SIG-M5 treated with dmso at 0.1 percent for 504 hours (cell line): ENCODE results near the gene PMM1.
"Not testable (repeated sequence)": the region's sequence is repeated elsewhere in the genome, so short reads cannot be mapped to it uniquely, and the experiment has no call there.

Source experiments
- DNase-seq: peaks from one replicate; lab custom pipeline; 2025; ENCODE audit not compliant: unreplicated experiment; lab: John Stamatoyannopoulos, UW

PMM1 gene

DNA sequence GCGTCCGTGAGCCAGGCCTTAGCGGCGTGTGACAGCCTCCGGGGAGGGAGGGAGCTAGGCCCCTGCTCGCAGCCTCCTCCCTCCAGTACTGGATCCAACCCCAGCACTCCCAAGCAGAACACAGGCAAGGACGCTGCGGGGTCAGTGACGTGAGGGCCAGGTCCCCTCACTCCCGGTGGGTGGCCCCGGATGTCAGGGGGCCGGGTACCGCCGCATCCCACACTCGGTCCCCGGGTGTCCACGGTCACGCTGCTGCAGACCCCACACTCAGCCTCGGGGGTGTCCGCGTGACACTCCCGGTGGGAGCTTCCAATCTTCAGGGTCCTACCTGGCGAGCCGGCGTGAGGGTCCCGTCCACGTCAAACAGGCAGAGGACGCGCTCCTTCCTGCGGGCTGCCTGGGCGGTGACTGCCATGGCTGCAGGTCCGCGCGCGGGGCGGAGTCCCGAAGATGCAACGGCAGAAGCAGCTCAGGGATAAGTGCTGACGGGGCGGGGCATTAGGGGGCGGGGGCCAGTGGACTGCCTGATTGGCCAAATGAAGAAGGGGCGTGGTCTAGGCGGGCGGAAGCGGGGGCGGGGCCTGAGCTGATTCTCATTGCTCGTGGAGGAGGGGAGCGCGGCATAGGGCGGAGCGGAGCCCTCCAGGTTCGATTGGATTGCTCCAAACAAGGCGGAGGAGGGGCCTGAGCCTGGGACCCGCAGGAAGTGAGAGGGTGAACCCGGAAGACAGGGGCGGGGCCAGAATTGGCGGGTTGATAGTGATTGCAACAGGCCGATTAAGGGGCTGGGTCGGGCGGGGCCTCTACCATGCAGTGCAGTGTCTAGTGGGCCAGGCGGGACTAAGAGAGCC is at the start of gene PMM1:
TSS of gene PMM1 (minus strand) at position 450 of the 851 bp plus-strand sequence. CDS start at position 415, 35 bp downstream.
- DNase-seq: peak; percentile 98

DNA sequence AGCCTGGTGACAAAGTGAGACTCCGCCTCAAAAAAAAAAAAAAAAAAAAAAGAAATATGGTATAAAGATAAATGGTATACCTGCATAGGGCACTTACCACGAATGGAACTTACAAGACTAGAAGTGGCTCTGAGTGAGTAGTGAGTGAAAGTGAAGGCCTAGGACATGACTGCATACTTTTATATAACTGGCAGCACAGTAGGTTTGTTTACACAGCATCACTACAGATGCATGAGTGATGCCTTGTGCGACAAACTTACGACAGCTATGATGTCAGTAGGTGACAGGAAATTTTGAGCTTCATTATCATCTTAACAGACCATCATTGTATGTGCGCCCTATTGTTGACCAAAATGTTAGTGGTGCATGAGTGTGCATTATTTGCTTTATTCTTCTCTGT is 49.1 kb upstream of the PMM1 start:
- no peak for DNase-seq

DNA sequence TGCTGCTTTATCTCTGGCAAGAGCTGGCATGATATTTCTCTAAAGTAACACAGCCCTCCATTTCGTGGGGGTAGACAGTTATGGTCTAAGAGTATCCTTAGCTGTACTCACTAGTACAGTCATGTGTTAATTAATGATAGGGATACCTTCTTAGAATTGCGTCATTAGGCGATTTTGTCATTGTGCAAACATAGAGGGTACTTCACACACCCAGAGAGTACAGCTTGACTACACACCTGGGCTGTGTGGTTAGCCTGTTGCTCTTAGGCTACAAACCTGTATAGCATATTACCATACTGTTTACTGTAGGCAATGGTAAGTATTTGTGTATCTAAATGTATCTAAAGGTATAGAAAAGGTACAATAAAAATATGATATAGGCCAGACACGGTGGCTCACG is 48.5 kb upstream of the PMM1 start:
- no peak for DNase-seq

DNA sequence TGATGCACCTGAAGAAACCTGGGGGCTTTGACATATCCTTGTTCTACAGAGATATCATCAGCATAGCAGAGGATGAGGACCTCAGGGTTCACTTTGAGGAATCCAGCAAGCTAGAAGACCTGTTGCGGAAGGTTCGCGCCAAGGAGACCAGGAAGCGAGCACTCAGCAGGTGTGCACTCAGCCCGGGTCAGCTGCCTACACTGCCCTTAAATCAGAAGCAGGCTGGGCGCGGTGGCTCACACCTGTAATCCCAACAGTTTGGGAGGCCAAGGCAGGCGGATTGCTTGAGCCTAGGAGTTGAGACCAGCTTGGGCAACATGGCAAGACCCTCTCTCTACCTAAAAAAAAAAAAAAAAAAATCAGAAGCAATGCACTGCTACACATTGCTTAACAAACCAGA is 48.0 kb upstream of the PMM1 start:
- not testable (repeated sequence) for DNase-seq

DNA sequence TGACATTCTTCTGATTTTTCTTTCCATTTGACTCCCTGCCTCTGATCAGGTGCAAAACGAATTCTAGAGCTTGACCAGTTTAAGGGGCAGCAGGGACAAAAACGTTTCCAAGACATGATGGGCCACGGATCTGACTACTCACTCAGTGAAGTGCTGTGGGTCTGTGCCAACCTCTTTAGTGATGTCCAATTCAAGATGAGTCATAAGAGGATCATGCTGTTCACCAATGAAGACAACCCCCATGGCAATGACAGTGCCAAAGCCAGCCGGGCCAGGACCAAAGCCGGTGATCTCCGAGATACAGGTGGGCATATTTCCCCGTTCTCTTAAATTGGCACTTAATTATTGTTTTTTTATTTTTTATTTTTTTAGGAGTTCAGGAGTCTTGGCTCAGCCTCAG is 46.8 kb upstream of the PMM1 start:
- no peak for DNase-seq

DNA sequence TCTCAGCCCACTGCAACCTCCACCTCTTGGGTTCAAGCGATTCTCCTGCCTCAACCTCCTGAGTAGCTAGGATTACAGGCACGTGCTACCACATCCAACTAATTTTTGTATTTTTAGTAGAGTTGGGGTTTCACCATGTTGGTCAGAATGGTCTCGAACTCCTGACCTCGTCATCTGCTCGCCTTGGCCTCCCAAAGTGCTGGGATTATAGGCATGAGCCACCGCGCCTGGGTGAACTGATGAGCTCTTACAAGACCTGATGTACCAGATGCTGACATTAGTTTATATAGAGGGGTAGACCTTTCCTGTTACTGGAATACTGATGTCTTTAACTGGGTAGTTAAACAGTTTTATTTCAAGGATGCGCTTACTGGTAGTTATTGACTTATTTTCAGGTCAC is 45.0 kb upstream of the PMM1 start:
- not testable (repeated sequence) for DNase-seq

DNA sequence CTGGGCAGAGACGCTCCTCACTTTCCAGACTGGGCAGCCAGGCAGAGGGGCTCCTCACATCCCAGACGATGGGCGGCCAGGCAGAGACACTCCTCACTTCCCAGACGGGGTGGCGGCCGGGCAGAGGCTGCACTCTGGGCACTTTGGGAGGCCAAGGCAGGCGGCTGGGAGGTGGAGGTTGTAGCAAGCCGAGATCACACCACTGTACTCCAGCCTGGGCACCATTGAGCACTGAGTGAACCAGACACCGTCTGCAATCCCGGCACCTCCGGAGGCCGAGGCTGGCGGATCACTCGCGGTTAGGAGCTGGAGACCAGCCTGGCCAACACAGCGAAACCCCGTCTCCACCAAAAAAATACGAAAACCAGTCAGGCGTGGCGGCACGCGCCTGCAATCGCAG is 42.0 kb upstream of the PMM1 start:
- DNase-seq: not testable (repeated sequence)

DNA sequence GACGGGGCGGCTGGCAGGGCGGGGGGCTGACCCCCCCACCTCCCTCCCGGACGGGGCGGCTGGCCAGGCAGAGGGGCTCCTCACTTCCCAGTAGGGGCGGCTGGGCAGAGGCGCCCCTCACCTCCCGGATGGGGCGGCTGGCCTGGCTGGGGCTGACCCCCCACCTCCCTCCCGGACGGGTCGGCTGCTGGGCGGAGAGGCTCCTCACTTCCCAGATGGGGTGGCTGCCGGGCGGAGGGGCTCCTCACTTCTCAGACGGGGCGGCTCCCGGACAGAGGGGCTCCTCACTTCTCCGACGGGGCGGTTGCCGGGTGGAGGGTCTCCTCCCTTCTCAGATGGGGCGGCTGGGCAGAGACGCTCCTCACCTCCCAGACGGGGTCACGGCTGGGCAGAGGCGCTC is 41.5 kb upstream of the PMM1 start:
- not testable (repeated sequence) for DNase-seq

DNA sequence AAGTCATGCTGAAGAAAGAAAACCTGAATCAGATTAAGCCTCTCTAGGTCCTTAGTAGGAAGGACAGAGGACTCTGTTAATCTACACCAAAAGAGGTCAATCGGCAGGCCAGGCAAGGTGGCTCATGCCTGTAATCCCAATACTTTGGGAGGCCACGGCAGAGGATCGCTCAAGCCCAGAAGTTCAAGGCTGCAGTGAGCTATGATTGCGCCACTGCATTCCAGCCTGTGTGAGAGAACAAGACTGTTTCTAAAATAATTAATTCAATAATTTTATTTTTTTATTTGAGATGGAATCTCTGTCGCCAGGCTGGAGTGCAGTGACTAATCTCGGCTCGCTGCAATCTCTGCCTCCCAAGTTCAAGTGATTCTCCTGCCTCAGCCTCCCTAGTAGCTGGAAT is 35.9 kb upstream of the PMM1 start:
- DNase-seq: no peak

DNA sequence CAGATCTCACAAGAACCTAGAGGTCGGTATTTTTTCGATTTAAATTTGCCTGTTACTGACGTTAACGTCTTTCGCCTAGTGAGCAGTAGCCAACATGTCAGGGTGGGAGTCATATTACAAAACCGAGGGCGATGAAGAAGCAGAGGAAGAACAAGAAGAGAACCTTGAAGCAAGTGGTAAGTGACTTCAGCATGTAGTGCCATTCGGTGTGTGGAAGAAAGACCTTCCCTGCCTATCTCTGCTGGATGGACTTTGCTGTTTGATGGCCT is 32.2 kb upstream of the PMM1 start:
- no peak for DNase-seq

DNA sequence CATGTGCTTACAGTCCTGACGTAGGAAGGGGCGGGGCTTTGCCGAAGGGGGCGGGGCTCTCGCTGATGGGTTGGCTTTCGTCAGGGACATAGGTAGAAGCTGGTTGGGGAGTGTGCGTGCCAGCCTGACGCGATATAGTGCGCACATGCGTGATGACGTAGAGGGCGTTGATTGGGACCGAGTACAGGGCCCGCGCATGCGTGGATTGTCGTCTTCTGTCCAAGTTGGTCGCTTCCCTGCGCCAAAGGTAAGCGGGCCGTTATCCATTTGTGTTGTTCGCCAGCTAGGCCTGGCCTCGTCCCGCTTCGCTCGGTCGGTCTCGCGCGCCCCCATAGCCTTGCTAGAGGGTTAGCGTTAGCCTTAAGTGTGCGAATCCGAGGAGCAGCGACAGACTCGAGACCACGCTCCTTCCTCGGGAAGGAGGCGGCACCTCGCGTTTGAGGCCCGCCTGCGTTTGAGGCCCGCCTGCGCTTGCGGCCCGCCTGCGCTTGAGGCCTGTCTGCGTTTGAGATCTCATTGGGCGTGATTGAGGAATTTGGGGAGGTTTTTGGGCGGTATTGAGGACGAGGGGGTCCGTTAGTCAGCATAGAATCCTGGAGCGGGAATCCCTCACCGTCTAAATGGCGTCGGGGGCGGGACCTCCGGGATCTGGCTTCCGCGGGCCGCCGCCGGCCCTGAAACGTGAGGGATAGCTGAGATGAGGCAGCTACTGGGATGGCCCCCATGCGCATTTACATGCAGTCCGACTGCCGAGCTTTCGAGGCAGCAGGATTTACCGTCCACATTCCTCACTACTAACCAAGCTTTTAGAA is 31.7 kb upstream of the PMM1 start, which contains the start of gene XRCC6:
TSS of gene XRCC6 (plus strand) at position 197 of the 812 bp plus-strand sequence. CDS start 710 bp downstream, outside the sequence.
- DNase-seq: peak; percentile 97

DNA sequence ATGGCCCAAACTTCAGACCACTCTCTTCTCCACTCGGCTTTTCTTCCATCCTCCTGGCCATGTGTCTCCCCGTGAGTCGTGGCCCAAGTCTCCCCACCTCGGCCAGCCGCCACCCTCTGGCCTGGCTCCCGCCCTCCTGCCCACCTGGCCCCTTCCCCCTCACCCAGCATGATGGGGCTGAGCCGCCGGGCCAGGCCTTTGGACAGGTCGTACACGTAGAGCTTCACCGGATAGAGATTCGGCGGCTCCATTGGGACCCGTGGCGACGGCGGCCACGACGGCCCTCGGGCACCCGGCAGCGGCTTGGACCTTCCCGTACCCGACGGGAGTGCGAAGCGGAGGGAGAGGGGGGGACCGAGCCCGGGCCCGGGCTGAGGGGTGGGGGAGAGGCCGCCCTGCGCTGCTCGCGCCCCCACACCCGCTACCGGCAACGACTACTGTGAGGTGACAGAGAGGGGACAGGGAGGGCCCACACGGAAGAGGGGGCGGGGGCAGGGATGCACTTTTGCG is 31.0 kb upstream of the PMM1 start, which contains the start of gene DESI1:
TSS of gene DESI1 (minus strand) at position 455 of the 510 bp plus-strand sequence. CDS start at position 251, 204 bp downstream.
- DNase-seq: no peak

DNA sequence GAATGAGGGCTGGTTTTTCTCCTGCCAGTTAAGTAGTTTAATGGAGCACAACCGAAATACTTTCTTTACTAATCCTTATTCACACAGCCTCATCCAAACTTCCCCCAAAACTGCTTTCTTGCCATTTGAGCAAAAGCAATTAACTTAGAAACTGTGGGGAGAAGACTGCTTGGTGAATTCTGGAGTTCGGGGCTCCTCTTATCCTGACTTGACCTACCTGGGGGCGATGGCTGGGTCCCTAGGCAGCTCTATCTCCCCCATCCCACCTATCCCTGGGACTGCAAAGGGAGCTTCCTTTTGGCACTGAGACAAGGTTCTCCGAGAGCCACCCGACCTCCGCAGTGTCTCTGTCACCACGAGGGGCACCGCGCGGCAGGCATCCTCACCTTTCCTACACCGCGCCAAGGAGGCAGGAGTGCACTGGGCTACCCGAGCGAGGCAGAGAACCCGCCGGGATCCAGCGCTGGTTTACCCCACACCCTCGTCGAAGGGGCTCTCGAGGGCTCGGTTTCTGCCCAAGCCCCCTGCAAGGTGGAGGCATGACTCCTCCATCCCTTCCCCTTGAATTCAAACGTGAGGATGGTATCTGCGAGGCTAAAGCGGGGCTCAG is 30.4 kb upstream of the PMM1 start:
- no peak for DNase-seq

DNA sequence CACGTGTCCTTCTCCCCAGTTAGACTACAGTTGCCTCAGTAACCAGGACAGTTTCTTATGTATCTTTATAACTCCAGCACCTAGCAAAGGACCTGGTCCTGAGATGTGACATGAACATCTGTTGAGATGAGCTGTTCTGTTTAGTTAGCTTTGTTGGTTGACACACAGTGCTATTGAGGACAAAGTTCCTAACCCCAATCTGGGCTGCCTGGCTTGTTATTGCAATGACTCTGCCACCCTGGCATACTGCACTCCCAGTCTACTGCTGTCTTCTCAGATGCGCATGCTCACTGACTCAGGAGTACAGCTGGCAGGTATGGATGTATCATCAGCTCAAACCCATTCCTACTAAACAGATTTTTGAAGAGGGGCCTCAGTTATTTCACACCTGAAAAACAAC is 23.8 kb upstream of the PMM1 start:
- no peak for DNase-seq

DNA sequence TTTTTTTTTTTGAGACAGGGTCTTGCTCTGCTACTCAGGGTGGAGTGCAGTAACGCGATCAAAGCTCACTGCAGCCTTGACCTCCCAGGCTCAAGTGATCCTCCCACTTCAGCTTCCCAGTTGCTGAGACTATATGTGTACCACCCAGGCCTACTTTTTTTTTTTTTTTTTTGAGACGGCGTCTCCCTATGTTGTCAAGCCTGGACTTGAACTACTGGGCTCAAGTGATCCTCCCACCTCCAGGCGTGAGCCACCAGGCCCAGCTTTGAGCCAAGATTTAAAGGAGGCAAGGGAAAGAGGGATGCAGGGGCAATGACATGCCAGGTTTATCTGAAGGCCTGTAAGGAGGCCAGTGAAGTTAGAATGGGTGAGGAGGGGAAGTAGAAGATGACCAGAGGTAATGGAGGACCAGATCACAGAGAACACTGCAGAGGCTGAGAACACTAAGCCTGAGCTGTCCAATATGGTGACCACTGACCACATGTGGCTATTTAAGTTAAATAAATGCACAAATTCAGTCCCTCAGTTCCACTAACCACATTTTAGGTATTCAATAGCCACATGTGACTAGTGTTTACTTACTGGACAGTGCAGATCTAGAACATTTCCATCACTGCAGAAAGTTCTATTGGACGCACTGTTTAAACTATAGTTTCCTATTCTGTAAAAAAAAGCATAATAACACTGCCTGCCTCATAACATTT is 23.1 kb upstream of the PMM1 start:
- no peak for DNase-seq

DNA sequence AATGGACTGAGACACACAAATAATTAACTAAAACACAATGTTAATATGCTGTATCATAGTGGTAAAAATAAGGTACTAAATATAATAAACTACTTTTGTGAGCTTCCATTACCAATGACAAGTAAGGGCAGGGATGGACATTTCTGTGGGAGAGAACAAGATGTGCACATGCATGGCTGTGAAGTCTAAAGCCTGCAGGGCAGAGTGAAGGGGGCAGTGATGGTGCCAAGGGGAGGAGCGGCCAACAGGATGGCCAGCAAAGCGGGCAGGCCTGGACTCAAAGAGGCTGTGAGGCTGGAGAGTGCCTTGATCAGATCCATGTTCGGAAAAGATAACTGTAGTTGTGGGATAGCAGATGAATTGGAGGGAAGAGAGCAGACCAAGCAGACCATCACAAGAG is 18.7 kb upstream of the PMM1 start:
- DNase-seq: no peak

DNA sequence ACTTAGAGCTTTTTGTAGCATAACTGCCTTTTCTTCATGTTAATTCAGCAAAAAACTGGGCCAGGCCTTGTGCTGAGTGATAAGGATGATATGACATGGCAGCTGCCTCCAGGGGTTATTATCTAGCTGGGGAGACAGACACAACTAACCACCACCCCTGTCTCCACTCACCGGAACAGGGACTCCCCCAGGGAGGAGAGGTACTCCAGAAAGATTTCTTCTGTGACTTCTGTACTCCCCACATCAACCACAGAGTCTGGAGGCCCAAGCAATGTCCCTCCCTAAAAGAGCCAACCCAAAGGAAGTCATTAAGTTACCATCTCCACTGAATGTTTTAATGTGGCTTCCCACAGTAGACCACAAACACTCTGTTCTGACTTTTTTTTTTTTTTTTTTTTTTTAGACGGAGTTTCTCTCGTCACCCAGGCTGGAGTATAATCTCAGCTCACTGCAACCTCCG is 14.3 kb upstream of the PMM1 start:
- no peak for DNase-seq

DNA sequence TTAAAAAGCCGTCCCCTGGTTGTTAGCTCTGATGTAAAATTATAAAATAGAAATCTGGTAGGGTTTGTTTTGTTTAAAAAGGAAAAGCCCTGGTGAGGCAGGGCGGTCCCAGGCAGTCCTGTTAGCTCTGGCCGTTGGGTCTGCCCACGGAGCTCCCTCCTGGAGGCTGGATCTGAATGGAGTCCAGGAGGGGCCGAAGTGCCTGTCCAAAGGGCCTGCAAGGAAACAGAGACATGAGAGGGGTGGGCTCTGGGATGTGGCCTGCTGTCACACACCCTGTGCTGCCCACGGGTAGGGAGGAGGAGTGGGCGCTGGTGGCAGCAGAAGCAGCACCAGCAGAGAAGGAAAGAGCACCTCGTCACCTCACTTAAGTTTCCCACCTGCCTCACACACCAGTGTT is 11.3 kb upstream of the PMM1 start:
- DNase-seq: no peak

DNA sequence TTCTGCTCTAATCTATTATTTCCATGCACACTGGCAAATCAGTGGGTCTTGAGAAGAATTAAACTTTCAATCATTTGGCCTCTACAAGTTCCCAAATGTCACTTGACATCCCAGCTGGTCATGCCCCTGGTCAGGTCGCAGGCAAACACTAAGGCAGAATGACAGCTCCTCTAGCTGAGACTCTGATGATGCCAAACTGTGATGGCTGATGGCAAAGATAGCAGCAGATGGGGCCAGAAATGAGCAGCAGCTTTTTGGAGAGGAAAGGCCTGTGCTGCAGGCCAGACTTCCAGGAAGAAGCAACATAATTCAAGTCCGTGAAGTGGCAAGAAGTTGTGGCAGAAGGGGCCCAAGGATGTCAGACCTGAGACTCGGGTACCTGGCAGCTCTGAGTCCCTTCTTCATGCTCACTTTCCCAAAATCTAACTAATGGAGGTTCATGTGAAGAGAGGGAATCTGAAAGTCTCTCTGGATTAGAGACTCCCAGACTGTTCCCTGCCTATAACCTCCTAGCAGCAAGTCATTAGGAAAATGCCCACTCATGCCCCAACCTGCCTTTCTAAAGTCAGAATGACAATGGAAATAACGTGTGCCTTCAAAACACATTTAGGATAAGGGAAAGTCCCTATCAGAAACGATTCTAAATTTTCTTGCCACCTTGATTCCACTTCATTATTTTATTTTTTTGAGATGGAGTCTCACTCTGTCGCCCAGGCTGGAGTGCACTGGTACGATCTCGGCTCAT is 9.4 kb upstream of the PMM1 start:
- DNase-seq: no peak

DNA sequence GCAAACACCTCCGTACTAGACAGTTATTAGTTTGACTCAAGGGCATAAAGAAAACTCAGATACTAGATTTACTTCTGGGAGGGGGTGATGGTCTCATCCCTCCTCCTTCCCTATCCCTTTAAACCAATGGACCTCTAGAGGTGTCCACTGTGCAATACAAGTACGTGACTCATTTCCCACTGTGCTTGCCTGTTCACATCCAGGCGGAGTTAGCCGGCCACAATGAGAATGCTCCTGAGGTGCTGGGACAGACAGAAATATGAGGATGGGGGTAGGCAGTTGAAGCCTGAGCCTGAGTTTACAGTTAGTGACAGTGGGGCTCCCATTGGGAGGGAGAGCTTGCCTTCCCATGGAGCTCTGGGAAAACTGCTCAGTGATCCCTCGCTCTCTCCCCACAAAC is 8.4 kb upstream of the PMM1 start:
- no peak for DNase-seq
